ENCODE data around the gene YOD1.

YOD1 gene

GRCh38 chr1:207024202-207025145, 26.5 kb downstream of the YOD1 start:
- peak; percentile 55 to 81 for DNase-seq

DNA sequence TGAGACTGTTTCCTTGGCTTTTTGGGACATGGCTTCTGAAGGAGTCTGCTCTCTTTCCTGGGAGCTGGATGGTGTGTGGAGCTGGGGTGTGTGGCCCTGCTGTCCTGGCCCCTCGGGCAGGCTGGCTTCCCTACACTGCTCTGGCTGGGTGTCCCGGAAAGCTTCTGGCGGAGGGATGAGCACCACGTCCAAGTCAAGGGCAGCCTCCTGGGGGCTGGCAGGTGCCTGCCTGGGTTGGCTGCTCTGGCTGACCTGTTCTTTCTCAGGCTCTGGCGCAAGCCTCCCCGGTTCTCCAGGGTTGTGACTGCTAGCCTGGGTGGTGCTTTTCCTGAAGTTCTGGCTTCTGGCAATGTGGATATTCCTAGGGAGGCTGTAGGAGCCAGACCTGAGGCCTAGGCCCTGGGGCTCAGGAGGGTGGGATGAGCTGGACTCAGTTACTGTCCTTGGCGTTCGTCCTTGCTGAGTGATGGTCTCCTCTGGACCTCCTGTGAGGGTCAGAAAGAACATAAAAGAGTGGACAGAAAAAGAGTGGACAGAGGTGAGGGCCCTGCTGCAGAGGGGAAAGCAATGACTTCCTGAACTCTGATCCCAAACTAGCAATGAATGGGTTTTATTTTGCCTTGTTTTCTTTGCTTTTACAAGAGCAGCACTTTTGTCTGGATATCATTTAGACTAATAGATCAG, 27.9 kb downstream of the YOD1 start:
- DNase-seq, result no peak

DNA sequence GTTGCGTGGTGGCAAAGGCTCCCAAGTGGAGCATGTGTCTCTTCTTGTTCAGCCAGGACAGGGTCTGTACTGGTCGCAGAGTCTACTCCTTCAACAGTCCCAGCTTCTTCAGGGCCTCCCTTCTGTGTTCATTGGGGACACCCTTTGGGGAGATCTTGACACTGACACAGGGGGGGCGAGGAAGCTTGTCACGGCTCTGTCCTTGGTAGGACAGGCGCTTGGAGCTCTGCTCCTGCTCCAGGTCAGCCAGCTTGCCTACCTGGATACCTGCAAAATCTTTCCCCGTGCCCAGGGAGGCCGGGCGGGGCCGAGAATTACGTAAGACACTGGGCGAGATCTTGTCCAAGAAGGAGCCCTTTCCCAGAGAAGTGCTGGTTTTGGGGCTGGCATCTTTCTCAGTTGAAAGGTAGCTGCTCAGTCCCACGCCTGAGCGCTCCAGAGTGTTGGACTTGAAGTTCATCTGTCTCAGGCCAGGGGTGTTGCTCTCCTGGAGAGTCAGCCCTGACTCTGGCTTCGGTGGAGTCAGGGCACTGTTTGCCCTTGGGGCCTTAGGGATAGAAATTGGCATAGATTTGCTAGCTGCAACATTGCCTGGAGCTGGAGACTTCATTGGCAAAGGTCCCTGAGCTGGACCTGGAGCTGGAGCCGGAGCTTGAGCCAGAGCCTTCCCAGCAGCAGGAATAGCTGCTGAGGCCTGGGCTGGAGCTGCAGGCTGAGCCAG, 29.0 kb downstream of the YOD1 start:
- no peak for DNase-seq

- no peak for DNase-seq
Observed at GRCh38 chr1:207021139-207021861, 29.7 kb downstream of the YOD1 start.

GRCh38 chr1:207020709-207021107, 30.3 kb downstream of the YOD1 start:
- DNase-seq, result peak; percentile 19 to 60

DNA sequence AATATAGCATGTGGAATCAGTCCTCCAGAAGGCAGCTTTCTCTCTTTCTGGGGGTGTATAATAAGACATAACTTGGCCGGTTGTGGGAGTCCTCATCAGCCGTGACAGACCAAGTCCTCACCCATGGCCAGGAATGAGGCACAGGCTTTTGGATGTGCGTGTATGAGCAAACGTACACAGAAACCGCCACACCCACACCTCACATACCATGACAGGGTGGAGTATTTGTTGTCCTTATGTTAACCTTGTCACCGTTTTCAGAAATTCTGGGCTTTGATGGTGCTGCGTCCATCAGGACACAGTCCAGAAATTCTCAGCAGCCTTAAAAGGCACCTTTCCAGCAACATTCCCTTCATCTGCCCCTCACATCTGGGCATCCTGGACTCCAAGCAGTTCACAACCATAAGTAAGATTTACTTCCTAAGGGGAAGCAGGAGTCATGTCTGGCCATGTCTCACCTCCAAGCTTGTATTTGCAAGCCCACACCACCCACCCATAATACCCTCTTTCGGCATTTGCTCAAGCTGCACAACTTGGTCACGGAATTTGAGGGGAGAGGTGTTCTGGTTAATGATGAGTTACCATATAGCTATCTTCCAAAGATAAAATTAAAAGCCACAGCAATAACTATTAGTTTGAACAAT, 30.8 kb downstream of the YOD1 start:
- no peak for DNase-seq

GRCh38 chr1:207019661-207020060, 31.3 kb downstream of the YOD1 start:
- DNase-seq, result no peak

DNA sequence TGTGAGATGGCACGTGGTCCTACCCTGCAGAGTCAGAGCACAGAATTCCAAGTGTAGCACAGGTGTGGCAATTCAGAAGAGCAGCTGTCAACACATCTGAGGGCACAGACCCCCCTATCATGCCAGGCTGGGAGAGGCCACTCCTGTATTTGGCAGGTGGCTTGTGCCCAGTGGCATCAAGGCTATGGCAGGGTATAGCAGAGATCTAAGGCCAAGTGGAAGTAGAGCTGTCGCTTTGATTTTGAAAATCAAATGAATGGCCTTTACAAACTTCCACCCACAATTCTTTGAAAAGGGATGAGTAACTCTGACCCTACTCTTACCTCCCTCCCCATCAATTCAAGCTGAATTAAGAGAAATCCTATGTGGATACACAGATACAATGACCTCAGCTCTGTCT, 31.8 kb downstream of the YOD1 start:
- DNase-seq, result no peak

GRCh38 chr1:207018707-207019106, 32.3 kb downstream of the YOD1 start:
- DNase-seq, result no peak

DNA sequence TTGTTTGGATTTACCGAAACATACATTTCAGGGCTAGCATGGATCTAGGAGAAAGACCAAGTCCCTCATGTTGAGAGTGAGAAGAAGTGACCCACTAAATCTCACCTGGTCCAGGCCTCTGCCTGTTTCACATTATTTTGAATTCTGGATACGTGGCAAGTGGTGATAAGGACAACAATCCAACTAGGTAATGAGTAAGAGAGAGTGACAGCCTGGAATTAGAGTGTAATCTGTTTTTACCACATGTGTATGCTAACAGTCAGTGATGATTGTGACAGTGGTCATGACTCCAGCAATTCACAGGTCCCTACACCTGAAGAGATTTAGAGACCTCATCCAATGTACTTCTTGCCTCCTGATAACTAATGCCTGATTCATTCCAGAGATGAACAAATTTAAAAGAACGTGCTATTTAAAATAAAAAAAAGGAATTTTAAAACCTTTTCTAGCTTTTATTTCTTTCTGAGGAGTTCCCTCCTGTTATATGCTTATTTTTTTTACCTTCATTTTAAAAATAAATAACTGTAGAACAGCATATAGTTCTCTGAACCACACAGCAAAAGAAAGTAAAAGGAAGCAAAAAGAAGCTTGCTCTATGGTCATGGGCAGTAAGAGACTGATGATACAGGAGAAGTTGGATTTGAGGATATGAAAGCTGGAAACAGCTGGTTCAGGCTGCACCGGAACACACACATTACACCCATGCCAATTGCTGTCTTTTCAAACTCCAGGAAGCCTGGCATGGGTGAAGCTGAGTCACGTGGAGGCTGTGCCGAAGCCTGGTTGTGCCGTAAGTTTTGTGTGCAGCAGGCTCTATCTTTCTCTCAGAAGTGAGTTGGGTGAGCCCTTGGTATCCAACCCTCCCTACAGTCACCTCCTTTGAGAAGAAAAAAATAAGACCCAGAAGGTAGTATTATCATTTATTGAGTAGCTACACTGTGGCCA, 33.1 kb downstream of the YOD1 start:
- peak; percentile 55 to 83 for DNase-seq

GRCh38 chr1:207015791-207016190, 35.2 kb downstream of the YOD1 start:
- DNase-seq, result no peak

- DNase-seq, result peak; percentile 33 to 37
Observed at GRCh38 chr1:207014728-207015127, 36.3 kb downstream of the YOD1 start.

GRCh38 chr1:207013321-207014085, 37.5 kb downstream of the YOD1 start:
- no peak for DNase-seq

- no peak for DNase-seq
Observed at GRCh38 chr1:207010726-207011125, 40.3 kb downstream of the YOD1 start.

DNA sequence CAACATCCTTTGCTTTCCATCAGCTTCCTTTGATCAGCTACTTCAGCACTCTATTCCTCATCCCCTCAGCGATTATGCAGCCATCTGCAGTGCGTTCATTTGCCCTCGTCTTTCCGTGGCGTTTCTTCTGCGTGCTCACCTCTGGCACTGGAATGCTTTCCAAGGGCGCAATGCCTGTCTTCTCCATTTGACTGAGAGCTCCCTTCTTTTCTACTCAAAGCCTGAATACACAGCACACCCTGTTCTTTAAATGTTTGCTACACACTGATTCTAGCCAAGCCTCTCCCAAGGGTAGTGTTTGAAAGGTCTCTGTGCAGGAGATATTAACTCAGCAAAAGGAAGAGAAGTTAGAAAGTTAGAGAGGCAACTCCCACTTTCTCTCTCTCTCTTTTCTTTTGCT, 41.1 kb downstream of the YOD1 start:
- DNase-seq, result no peak

DNA sequence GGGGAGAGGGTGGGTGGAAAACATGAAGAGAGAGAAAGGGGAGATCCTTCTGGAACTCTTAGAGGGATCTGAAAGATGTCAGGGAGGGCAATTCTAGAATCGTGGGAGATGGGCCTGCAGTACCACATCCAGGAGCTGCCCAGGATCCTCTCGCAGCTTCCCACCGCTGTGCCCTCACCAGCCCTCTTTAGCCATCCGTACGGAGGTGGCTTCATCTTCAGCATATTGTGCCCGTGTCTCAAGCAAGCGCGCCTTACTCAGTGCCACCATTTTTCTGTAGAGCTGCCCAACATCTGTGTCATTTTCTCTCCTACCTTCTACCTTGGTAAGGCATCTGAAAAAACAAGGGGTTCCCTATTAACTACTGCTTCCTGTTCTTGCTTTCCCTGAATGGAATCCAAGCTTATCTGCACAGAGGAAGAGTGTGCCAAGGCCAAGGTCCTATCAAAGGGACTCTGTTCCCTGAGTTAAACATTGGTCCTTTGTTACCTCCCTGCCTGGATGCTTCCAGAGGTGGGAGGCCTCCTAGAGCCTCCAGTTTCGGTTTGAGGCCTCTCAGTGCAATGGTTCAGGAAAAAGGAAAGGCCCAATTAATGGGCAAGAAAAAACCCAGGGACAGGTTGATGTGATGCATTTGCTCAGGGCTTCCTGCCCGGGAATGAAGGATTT, 41.7 kb downstream of the YOD1 start:
- DNase-seq, result no peak

- no peak for DNase-seq
Observed at GRCh38 chr1:207007352-207008033, 43.5 kb downstream of the YOD1 start.

GRCh38 chr1:207006914-207007313, 44.1 kb downstream of the YOD1 start:
- DNase-seq, result no peak

- DNase-seq, result no peak
Observed at GRCh38 chr1:207006083-207006482, 44.9 kb downstream of the YOD1 start.
